Thyroid gland (tissue), 4 donors: ENCODE measurements around the gene PTGER4.

Experiments used
- POLR2A ChIP-seq, 2 donors: fragments of 450-650 bp; IDR thresholded peaks; one replicate each; pipeline ENCODE4 v1.6.1; 2017; ENCODE audit warnings: antibody characterized with exemption in 2 of 2, mild to moderate bottlenecking in 2 of 2, moderate library complexity in 1 of 2
- TF ChIP-seq, protein P1 (sequence below), 6 experiments: fragments of 200-600 bp in 3 of 6; fragments of 450-650 bp in 3 of 6; sonication (generic) in 3 of 6; IDR thresholded peaks; one replicate each; pipeline ENCODE4 v1.5.1; 2016 to 2019; ENCODE audit warnings: antibody characterized with exemption in 6 of 6, mild to moderate bottlenecking in 2 of 6, inconsistent platforms in 1 of 6, moderate library complexity in 1 of 6

DNA sequence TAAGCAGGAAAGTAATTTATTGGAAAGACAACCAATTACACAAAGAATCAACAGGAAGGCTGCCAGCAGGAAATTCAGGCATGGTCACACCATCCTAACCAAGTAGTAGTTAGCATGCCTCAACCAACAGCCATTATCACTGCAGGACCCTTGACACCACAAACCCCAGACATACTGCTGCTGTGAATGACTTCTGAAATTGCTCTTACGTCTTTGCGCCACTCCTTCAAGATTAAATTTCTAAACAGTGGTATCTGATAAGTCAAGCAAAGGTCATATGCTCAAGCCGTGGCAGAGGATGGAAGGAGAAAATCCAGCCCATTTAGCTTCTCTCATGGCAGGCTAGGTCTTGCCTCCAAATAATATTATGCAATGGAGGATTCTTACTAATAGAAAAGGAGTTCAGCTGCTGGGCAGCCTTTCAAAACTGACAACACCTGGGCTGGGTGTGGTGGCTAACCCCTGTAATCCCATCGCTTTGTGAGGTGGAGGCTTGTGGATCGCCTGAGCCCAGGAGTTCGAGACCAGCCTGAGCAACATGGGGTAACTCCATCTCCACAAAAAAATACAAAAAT is 5.0 kb upstream of the PTGER4 start:
- TF ChIP-seq, protein P1, sequence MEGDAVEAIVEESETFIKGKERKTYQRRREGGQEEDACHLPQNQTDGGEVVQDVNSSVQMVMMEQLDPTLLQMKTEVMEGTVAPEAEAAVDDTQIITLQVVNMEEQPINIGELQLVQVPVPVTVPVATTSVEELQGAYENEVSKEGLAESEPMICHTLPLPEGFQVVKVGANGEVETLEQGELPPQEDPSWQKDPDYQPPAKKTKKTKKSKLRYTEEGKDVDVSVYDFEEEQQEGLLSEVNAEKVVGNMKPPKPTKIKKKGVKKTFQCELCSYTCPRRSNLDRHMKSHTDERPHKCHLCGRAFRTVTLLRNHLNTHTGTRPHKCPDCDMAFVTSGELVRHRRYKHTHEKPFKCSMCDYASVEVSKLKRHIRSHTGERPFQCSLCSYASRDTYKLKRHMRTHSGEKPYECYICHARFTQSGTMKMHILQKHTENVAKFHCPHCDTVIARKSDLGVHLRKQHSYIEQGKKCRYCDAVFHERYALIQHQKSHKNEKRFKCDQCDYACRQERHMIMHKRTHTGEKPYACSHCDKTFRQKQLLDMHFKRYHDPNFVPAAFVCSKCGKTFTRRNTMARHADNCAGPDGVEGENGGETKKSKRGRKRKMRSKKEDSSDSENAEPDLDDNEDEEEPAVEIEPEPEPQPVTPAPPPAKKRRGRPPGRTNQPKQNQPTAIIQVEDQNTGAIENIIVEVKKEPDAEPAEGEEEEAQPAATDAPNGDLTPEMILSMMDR (IDR thresholded peaks at IDR 0.05), result no peak
- TF ChIP-seq POLR2A (IDR thresholded peaks at IDR 0.05), result no peak
